HepG2 (cell line): ENCODE results near the gene ARHGEF16. TPM values are rescaled to one million over a fixed set of nuclear protein-coding genes. Genes with fewer than 3 reads are reported as not detected.

ENCODE experiments used
- ATAC-seq: fragments of 200-7000 bp; cut with Tn5 transposase; 3 replicates; pipeline ENCODE4 v1.9.1; 2020; ENCODE audit warnings: mild to moderate bottlenecking, moderate library complexity
- BruUV-seq: library from RNA; stranded (reverse); fragments of 400-500 nt; replicated peaks from 2 replicates; lab custom pipeline; 2021; lab: Mats Ljungman, UMichigan
- CTCF ChIA-PET: fragments of 300-600 bp; formaldehyde crosslinking; extraction: SDS; loops from one replicate; lab custom pipeline; 2021; ENCODE audit warnings: low total read pairs, inconsistent platforms, low intra/inter-chr PET ratio; lab: Yijun Ruan, JAX
- POLR2A ChIA-PET: fragments of 350-600 bp; sonication (Branson Sonifier 250); formaldehyde crosslinking; loops from one replicate; lab custom pipeline; 2020; ENCODE audit warnings: antibody characterized with exemption, inconsistent platforms; lab: Yijun Ruan, JAX
- DNase-seq: peaks from one replicate; pipeline ENCODE4 v3.0.0-alpha.2; 2015; ENCODE audit warnings: low spot score
- FAIRE-seq: peaks from 3 replicates; lab custom pipeline; 2011; peaks lifted over from hg19 to GRCh38; lab: Jason Lieb, UNC
- H2AFZ ChIP-seq: one replicate; pipeline ENCODE4 v1.6.1; 2011; ENCODE audit warnings: low read length, inconsistent platforms
- H3K27ac ChIP-seq: fragments of 300-600 bp; 3 replicates; pipeline ENCODE4 v1.8.0; 2011; ENCODE audit warnings: mixed run types, mild to moderate bottlenecking, mixed read lengths, low read length, inconsistent platforms; ENCODE audit not compliant: insufficient read depth; ENCODE audit errors: extremely low read length
- H3K27me3 ChIP-seq, 2 experiments: fragments of 200-600 bp in 1 of 2; 2 replicates in 1 of 2; 3 replicates in 1 of 2; pipeline versions ENCODE4 v1.6.0 to v1.8.0; 2011; ENCODE audit warnings: low read length in 2 of 2, mild to moderate bottlenecking in 2 of 2, moderate library complexity in 2 of 2, inconsistent platforms in 1 of 2; ENCODE audit not compliant: insufficient read depth in 2 of 2, control insufficient read depth in 1 of 2
- H3K36me3 ChIP-seq, 2 experiments: fragments of 200-600 bp in 1 of 2; replicated peaks in 1 of 2; 2 replicates in 1 of 2; 3 replicates in 1 of 2; pipeline versions ENCODE4 v1.5.1 to v1.8.0; 2011; ENCODE audit warnings: low read length in 2 of 2, inconsistent platforms in 1 of 2; ENCODE audit not compliant: insufficient read depth in 2 of 2, control insufficient read depth in 1 of 2
- H3K4me1 ChIP-seq: 2 replicates; pipeline ENCODE4 v1.5.1; 2012; ENCODE audit warnings: low read length, inconsistent platforms; ENCODE audit not compliant: insufficient read depth
- H3K4me2 ChIP-seq: 2 replicates; pipeline ENCODE4 v1.6.0; 2011; ENCODE audit warnings: low read depth, low read length, inconsistent platforms
- H3K4me3 ChIP-seq, 3 experiments: fragments of 200-600 bp in 1 of 3; sonication (generic), shearing (Covaris generic) in 1 of 3; replicated peaks in 1 of 3; 2 replicates each; pipeline ENCODE4 v1.5.1; 2011 to 2016; ENCODE audit warnings: low read length in 3 of 3, inconsistent platforms in 2 of 3, low read depth in 2 of 3, mild to moderate bottlenecking in 2 of 3, control low read depth in 1 of 3, mixed read lengths in 1 of 3; ENCODE audit not compliant: insufficient read depth in 1 of 3
- H3K79me2 ChIP-seq: one replicate; pipeline ENCODE4 v1.6.1; 2011; ENCODE audit warnings: low read length, inconsistent platforms; ENCODE audit not compliant: insufficient read depth
- H3K9ac ChIP-seq: 2 replicates; pipeline ENCODE4 v1.6.0; 2011; ENCODE audit warnings: mild to moderate bottlenecking, low read depth, low read length, inconsistent platforms; ENCODE audit not compliant: insufficient read depth
- H3K9me3 ChIP-seq: 2 replicates; pipeline ENCODE4 v1.5.1; 2012; ENCODE audit warnings: mild to moderate bottlenecking, low read length
- H4K20me1 ChIP-seq: 2 replicates; pipeline ENCODE4 v1.6.0; 2011; ENCODE audit warnings: inconsistent platforms, mild to moderate bottlenecking, low read length, moderate library complexity; ENCODE audit not compliant: insufficient read depth
- AGO2 ChIP-seq: fragments of 200-400 bp; formaldehyde crosslinking; optimal IDR thresholded peaks from 2 replicates; pipeline ENCODE3; 2017; ENCODE audit warnings: mild to moderate bottlenecking, low read depth, low read length, moderate library complexity
- GZF1 ChIP-seq: sonication (generic); formaldehyde crosslinking; IDR thresholded peaks from 2 replicates; pipeline ENCODE4 v1.5.1; 2020; ENCODE audit warnings: mild to moderate bottlenecking, missing genetic modification reagents
- POGZ ChIP-seq: sonication (generic); formaldehyde crosslinking; IDR thresholded peaks from 2 replicates; pipeline ENCODE4 v1.4.0; 2020; ENCODE audit warnings: mild to moderate bottlenecking, missing genetic modification reagents
- RORA ChIP-seq: sonication (generic); formaldehyde crosslinking; IDR thresholded peaks from 2 replicates; pipeline ENCODE4 v1.5.0; 2020; ENCODE audit warnings: mild to moderate bottlenecking, missing genetic modification reagents, moderate library complexity
- SYNCRIP ChIP-seq: fragments of 200-400 bp; formaldehyde crosslinking; IDR thresholded peaks from 2 replicates; pipeline ENCODE4 v1.6.1; 2018; ENCODE audit warnings: mild to moderate bottlenecking, low read depth, low read length; ENCODE audit not compliant: insufficient read depth
- ZMYM2 ChIP-seq: sonication (generic); formaldehyde crosslinking; IDR thresholded peaks from 2 replicates; pipeline ENCODE4 v1.8.0; 2022; ENCODE audit warnings: mild to moderate bottlenecking, missing genetic modification reagents
- ZNF24 ChIP-seq: fragments of 450-650 bp; IDR thresholded peaks from 2 replicates; pipeline ENCODE4 v1.6.1; 2017; ENCODE audit warnings: antibody characterized with exemption, mild to moderate bottlenecking
- ZNF253 ChIP-seq: sonication (generic); formaldehyde crosslinking; IDR thresholded peaks from 2 replicates; pipeline ENCODE4 v1.8.0; 2022; ENCODE audit warnings: mild to moderate bottlenecking, missing genetic modification reagents, borderline replicate concordance
- ZNF33A ChIP-seq: sonication (generic); formaldehyde crosslinking; IDR thresholded peaks from 2 replicates; pipeline ENCODE4 v1.5.1; 2020; ENCODE audit warnings: missing genetic modification reagents, mild to moderate bottlenecking, moderate library complexity, borderline replicate concordance
- ZNF546 ChIP-seq: sonication (generic); formaldehyde crosslinking; conservative IDR thresholded peaks from 2 replicates; pipeline ENCODE4 v1.8.1; 2023; ENCODE audit warnings: mild to moderate bottlenecking, missing genetic modification reagents
- ZNF75D ChIP-seq: sonication (generic); formaldehyde crosslinking; IDR thresholded peaks from 2 replicates; pipeline ENCODE4 v1.8.1; 2023; ENCODE audit warnings: missing genetic modification reagents, mild to moderate bottlenecking, borderline replicate concordance
- WGBS: methylation state at CpG from one replicate; pipeline ENCODE4 v1.1.6; 2017; ENCODE audit warnings: low lambda C conversion rate; 5-methylcytosine and 5-hydroxymethylcytosine counted together
- in situ Hi-C: cut with HindIII; loops from 2 replicates; pipeline ENCODE4 v1.10.0; 2017; ENCODE audit warnings: low pct_unique_long_range_greater_than_20kb; ENCODE audit not compliant: extremely low pct_ligation_motif_present
- intact Hi-C: fragments of 100-400 bp; cut with micrococcal nuclease; formaldehyde crosslinking; loops from one replicate; pipeline ENCODE4 v1.10.0; 2022; ENCODE audit not compliant: unreplicated experiment
- polyA plus RNA-seq, 8 experiments: library from polyadenylated mRNA; depleted of rRNA in 3 of 8; stranded (reverse) in 7 of 8; unstranded in 1 of 8; fragments of >200 nt; fragmentation: Illumina TruSeq in 4 of 8; extraction: Trizol in 4 of 8; gene quantifications; 2 replicates each; pipeline versions ENCODE4 v1.2.1 to v1.2.3, GENCODE V29; 2011 to 2016; ENCODE audit warnings: low read depth in 4 of 8, missing spikeins in 1 of 8, mixed read lengths in 1 of 8; ENCODE audit not compliant: insufficient read depth in 1 of 8
- total RNA-seq, 5 experiments: library from RNA; depleted of rRNA; stranded (reverse); fragments of >200 nt; fragmentation: Illumina TruSeq; extraction: Trizol; gene quantifications; 2 replicates each; pipeline ENCODE4 v1.2.3, GENCODE V29; 2016; ENCODE audit warnings: low read depth in 1 of 5

The ARHGEF16 gene
- total and polyA plus RNA-seq, 2 of the 13 experiments (the other 11 are each of a cell fraction or from before 2014, with no cell fraction given) = 20.3 to 39.9 TPM

DNA sequence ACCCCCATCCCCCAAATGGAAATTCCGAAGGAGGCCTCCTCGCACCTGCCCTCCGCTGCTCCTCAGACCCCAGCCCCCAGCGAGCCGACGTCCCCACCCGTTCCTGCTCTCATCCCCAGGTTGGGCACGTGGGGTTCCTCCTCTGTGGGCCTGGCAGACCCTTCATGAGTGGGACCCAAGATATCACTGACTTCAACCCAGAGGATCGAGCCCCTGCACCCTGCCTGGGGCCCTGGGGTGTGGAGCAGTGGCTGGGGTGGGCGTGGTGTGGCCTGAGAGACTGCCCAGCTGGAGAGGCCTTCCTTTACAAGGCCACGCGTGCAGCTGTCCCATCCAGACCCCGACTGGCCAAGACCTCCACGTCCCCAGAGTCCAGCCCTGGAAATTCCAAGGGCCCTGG is 17.6 kb upstream of the ARHGEF16 start:
- POLR2A ChIA-PET = no interaction called here
- ATAC-seq (no peak), FAIRE-seq (no peak), DNase-seq (no peak)
- intact Hi-C loops = no loop called here
- no TSS peak for BruUV-seq
- Histone ChIP-seq H3K9ac (no peak overlapping the region), H3K79me2 (no peaks in the 10 kb centered on the region), H3K27me3 (peaks cover 8 to 36% of the 10 kb centered on the region in 2 experiments; a peak in 4 of 5 replicates), H4K20me1 (no peaks in the 10 kb centered on the region), H3K4me1 (peaks cover 29% of the 10 kb centered on the region), H3K4me2 (no peak overlapping the region), H3K36me3 (no peaks in the 10 kb centered on the region), H3K27ac (no peak overlapping the region), H3K9me3 (no peaks in the 10 kb centered on the region), H3K4me3 (no peak overlapping the region), H2AFZ (no peak overlapping the region)
- TF ChIP-seq GZF1 (CRISPR knock-in tag) (no peak), RORA (CRISPR knock-in tag) (no peak), ZMYM2 (CRISPR knock-in tag) (no peak), ZNF75D (CRISPR knock-in tag) (no peak), AGO2 (no peak), ZNF24 (no peak), SYNCRIP (no peak)
- in situ Hi-C loops = no loop called here
- CTCF ChIA-PET = no interaction called here
- 69% methylated on average over 12 of the region's 14 CpGs for WGBS

DNA sequence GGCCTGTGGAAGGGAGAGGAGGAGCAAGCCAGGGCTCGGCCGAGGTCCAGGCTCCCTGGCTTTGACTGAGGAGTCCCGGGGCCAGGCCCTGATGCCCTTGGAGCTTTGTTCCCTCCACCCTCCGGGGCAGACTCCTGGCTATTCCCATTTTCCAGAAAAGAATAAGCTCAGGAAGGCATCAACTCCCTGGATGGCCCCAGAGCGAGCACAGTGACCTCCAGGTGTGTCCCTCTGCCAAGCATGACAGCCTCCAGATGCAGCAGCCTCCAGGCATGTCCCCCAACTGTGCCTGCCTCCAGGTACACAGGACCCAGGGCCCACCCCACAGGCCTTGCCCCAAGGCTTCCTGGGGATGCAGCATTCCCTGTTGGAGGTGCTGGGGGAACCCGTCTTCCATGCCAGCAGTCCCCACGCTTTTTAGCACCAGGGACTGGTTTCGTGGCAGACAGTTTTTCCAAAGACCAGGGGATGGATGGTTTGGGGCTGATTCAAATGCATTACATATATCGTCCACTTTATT is 15.7 kb upstream of the ARHGEF16 start:
- in situ Hi-C loops (no loop called here), intact Hi-C loops (no loop called here)
- Histone ChIP-seq H3K4me1 (peaks cover 47% of the 10 kb centered on the region), H2AFZ (no peak overlapping the region), H4K20me1 (no peaks in the 10 kb centered on the region), H3K4me3 (no peak overlapping the region), H3K9me3 (no peaks in the 10 kb centered on the region), H3K79me2 (no peaks in the 10 kb centered on the region), H3K9ac (no peak overlapping the region), H3K4me2 (no peak overlapping the region), H3K27me3 (peaks cover 3 to 28% of the 10 kb centered on the region in 2 experiments; a peak in 3 of 5 replicates), H3K36me3 (no peaks in the 10 kb centered on the region), H3K27ac (no peak overlapping the region)
- ChIA-PET CTCF (no interaction called here), POLR2A (no interaction called here)
- TF ChIP-seq POGZ (CRISPR knock-in tag) (no peak), ZNF253 (CRISPR knock-in tag) (no peak), ZNF33A (CRISPR knock-in tag) (no peak), ZNF546 (no peak)
- BruUV-seq = no TSS peak
- WGBS = 41% methylated on average over 7 of the region's 9 CpGs
- FAIRE-seq = no peak
- no peak for ATAC-seq
- DNase-seq = no peak
